ENCODE data around the gene PAXX. TPM values are rescaled to one million over a fixed set of nuclear protein-coding genes. Genes with fewer than 3 reads are reported as not detected.

The PAXX gene
- total RNA-seq, 1 donor from 2014 or later: 45.1 TPM

DNA sequence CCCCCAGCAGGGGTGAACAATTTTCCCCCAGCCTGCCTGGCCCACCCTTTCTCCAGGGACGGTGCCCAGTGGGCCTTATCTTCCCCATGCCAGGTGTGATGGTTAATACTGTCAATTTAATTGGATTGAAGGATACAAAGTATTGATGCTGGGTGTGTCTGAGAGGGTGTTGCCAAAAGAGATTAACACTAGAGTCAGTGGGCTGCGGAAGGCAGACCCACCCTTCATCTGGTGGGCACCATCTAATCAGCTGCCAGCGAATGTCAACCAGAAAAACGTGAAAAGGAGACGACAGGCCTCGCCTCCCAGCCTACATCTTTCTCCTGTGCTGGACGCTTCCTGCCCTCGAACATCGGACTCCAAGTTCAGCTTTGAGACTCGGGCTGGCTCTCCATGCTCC lies 45.3 kb downstream of the PAXX start:
- Histone ChIP-seq H3K27me3 (ENCODE audit: low read depth) (no peaks in the 10 kb centered on the region), H3K27ac (no peak overlapping the region), H3K4me3 (no peak overlapping the region), H3K9me3 (no peaks in the 10 kb centered on the region), H3K4me1 (peaks cover 32% of the 10 kb centered on the region), H3K36me3 (peaks cover 19% of the 10 kb centered on the region)
- intact Hi-C loops (cut with DNase I): no loop called here
- TF ChIP-seq, protein P1, sequence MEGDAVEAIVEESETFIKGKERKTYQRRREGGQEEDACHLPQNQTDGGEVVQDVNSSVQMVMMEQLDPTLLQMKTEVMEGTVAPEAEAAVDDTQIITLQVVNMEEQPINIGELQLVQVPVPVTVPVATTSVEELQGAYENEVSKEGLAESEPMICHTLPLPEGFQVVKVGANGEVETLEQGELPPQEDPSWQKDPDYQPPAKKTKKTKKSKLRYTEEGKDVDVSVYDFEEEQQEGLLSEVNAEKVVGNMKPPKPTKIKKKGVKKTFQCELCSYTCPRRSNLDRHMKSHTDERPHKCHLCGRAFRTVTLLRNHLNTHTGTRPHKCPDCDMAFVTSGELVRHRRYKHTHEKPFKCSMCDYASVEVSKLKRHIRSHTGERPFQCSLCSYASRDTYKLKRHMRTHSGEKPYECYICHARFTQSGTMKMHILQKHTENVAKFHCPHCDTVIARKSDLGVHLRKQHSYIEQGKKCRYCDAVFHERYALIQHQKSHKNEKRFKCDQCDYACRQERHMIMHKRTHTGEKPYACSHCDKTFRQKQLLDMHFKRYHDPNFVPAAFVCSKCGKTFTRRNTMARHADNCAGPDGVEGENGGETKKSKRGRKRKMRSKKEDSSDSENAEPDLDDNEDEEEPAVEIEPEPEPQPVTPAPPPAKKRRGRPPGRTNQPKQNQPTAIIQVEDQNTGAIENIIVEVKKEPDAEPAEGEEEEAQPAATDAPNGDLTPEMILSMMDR (IDR thresholded peaks at IDR 0.05): no peak
- no peak for DNase-seq
- ATAC-seq: no peak

DNA sequence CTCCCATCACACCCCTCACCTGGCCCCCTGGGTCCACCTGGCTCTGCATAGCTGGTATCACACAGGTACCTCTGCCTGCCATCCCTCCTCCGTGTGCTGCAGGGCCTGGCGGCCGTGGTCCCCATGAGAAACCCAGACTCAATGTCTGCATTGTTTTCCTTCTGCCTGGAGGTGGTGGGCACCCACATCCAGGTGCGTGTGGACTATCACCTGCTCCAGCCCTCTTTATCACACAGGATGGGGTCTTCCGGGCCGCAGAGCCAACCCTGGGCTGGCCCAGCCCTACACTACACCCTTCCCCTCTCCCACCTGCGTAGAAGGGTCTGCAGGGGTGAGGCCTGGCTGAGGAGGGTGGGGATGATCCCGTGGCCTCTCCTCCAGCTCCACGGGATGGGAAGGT lies 46.7 kb downstream of the PAXX start:
- TF ChIP-seq, protein P1 (IDR thresholded peaks at IDR 0.05): no peak
- Histone ChIP-seq H3K4me1 (peaks cover 36% of the 10 kb centered on the region), H3K27me3 (ENCODE audit: low read depth) (peaks cover 8% of the 10 kb centered on the region), H3K4me3 (no peak overlapping the region), H3K36me3 (peaks cover 19% of the 10 kb centered on the region), H3K27ac (no peak overlapping the region), H3K9me3 (no peaks in the 10 kb centered on the region)
- DNase-seq (no peak), ATAC-seq (no peak)
- intact Hi-C loops (cut with DNase I): no loop called here

DNA sequence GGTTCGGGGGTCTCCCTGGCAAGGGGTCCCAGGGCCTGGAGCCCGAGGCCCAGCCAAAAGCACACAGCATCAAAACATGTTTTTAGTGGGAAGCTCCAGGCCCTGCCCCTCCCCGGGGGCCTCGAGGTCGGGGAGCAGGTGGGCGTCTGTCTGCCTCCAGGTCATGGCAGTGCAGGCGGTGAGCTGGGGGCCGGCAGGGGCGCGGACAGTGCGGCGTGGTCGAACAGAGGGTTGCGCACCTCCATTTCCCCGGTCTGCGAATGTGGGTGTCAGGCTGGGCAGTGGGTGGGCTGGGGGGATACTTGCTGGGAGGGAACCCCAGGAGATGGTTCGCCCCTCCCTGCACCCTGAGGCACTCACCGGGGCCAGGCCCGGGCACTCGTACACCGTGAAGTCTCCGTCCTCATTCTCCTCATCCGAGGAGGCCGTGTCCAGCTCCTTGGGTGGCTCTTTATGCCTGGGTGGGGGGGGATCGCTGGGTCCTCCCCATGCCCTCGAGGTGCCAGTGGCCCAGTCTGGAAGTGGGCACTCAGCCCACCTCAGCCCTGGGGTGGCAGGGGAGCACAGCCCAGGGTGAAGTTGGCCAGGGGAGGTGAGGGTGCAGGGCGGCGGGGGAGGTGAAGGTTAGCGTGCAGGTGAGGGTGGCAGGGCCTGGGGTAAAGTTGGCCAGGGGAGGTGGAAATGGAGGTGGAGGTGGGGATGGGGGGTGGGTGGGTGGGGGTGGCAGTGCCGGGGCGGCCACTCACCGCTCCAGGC lies 47.6 kb downstream of the PAXX start:
- Histone ChIP-seq H3K27me3 (ENCODE audit: low read depth) (peaks cover 16% of the 10 kb centered on the region), H3K36me3 (peaks cover 19% of the 10 kb centered on the region), H3K4me3 (no peak overlapping the region), H3K9me3 (no peaks in the 10 kb centered on the region), H3K4me1 (peaks cover 39% of the 10 kb centered on the region), H3K27ac (no peak overlapping the region)
- TF ChIP-seq, protein P1 (IDR thresholded peaks at IDR 0.05): no peak
- ATAC-seq (no peak), DNase-seq (no peak)
- intact Hi-C loops (cut with DNase I): no loop called here

DNA sequence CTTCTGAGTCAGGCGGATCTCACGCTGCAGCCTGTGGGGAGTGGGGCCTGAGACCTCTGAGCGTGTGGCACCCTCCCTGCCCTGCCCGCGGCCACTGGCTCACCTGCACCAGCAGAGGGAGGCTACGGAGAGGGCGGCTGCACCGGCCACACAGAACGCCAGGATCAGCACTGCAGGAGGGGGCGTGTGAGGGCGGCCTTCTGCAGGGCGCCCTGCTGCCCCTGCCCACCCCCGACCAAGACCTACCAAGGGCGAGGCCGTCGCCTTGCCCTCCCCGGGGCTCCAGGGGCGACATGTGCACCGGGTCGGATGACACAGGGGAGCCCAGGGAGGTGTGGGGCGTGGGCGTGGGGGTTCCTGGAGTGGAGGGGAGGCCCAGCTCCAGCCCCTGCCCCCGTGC lies 48.3 kb downstream of the PAXX start:
- Histone ChIP-seq H3K27ac (peak overlapping the region; percentile 46), H3K4me1 (peaks cover 38% of the 10 kb centered on the region), H3K9me3 (no peaks in the 10 kb centered on the region), H3K27me3 (ENCODE audit: low read depth) (peaks cover 23% of the 10 kb centered on the region), H3K36me3 (peaks cover 19% of the 10 kb centered on the region), H3K4me3 (peak overlapping the region; percentile 25)
- TF ChIP-seq, protein P1 (IDR thresholded peaks at IDR 0.05): no peak
- intact Hi-C loops (cut with DNase I): no loop called here
- ATAC-seq (no peak), DNase-seq (no peak)

DNA sequence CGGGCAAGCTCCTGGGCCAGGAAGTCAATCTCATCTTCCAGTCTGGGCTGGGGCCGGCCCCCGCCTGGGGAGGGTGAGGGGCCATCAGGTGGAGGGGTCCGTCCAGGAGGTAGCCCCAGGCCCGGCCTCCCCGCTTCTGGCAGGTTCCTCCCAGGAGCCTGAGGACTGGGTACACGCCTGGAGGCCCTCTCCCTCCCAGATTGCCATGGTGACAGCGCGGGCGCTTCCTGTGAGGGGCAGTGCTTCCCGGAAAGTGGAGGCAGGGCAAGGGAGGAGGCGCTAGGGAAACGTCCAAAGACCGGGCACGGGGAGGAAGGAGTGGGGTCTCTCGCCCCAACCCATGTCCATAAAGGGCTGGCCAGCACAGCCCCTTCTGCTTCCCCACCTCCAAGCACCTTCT lies 48.9 kb downstream of the PAXX start:
- Histone ChIP-seq H3K36me3 (peaks cover 19% of the 10 kb centered on the region), H3K27ac (peak overlapping the region; percentile 46), H3K9me3 (no peaks in the 10 kb centered on the region), H3K27me3 (ENCODE audit: low read depth) (peaks cover 26% of the 10 kb centered on the region), H3K4me3 (peak overlapping the region; percentile 25), H3K4me1 (peaks cover 38% of the 10 kb centered on the region)
- ATAC-seq (peak in 1 of 2 donors; percentile 17), DNase-seq (no peak)
- TF ChIP-seq, protein P1 (IDR thresholded peaks at IDR 0.05): no peak
- intact Hi-C loops (cut with DNase I): no loop called here

All from lower lobe of right lung (tissue), 2 donors.